K562 (cell line): ENCODE data around the gene AIG1. TPM values are rescaled to one million over a fixed set of nuclear protein-coding genes. Genes with fewer than 3 reads are reported as not detected.
A peak's percentile ranks its signal among the peaks of the same experiment; 100 is the strongest.

ENCODE experiments used
- ELK3 ChIP-seq: fragments of 450-650 bp; formaldehyde crosslinking; IDR thresholded peaks from 2 replicates; pipeline ENCODE4 v1.4.0; 2020; ENCODE audit warnings: mild to moderate bottlenecking
- FOXP1 ChIP-seq: sonication (generic); formaldehyde crosslinking; IDR thresholded peaks from 2 replicates; pipeline ENCODE4 v1.8.0; 2022; ENCODE audit warnings: mild to moderate bottlenecking, missing genetic modification reagents
- HDAC3 ChIP-seq: fragments of 450-650 bp; IDR thresholded peaks from 2 replicates; pipeline ENCODE4 v1.6.1; 2018; ENCODE audit warnings: borderline replicate concordance, mild to moderate bottlenecking, moderate library complexity; ENCODE audit not compliant: partially characterized antibody
- LCOR ChIP-seq: sonication (generic); formaldehyde crosslinking; IDR thresholded peaks from 2 replicates; pipeline ENCODE4 v1.8.0; 2022; ENCODE audit warnings: mild to moderate bottlenecking, missing genetic modification reagents
- NR2C1 ChIP-seq, 2 experiments: fragments of 450-650 bp; IDR thresholded peaks; 2 replicates each; pipeline ENCODE4 v1.6.1; 2017; ENCODE audit warnings: mild to moderate bottlenecking in 2 of 2, antibody characterized with exemption in 1 of 2, inconsistent platforms in 1 of 2, missing compliant biosample characterization in 1 of 2, missing genetic modification characterization in 1 of 2
- POLR2A ChIP-seq: fragments of 450-650 bp; conservative IDR thresholded peaks from 2 replicates; pipeline ENCODE4 v1.6.1; 2016
- SMARCE1 ChIP-seq: fragments of 450-650 bp; IDR thresholded peaks from 2 replicates; pipeline ENCODE4 v1.7.1; 2016; ENCODE audit warnings: mild to moderate bottlenecking
- STAG1 ChIP-seq: sonication (generic); formaldehyde crosslinking; IDR thresholded peaks from 2 replicates; pipeline ENCODE4 v1.5.0; 2020; ENCODE audit warnings: missing genetic modification reagents, borderline replicate concordance
- TBL1XR1 ChIP-seq, 2 experiments: IDR thresholded peaks; 2 replicates each; pipeline ENCODE4 v1.6.1; 2012; ENCODE audit warnings: improper control_type of control experiment in 2 of 2, low read length in 2 of 2, mild to moderate bottlenecking in 1 of 2
- TCFL5 ChIP-seq: fragments of 250-450 bp; sonication (Bioruptor Pico); conservative IDR thresholded peaks from 2 replicates; pipeline ENCODE4 v1.6.1; 2021; ENCODE audit warnings: mild to moderate bottlenecking, moderate library complexity, matching md5 sums
- ZBED1 ChIP-seq: IDR thresholded peaks from 2 replicates; pipeline ENCODE4 v1.6.1; 2014
- ZBTB26 ChIP-seq: fragments of 450-650 bp; formaldehyde crosslinking; IDR thresholded peaks from 2 replicates; pipeline ENCODE4 v1.4.0; 2022; ENCODE audit warnings: missing genetic modification characterization
- ZBTB33 ChIP-seq: sonication (generic); formaldehyde crosslinking; IDR thresholded peaks from 2 replicates; pipeline ENCODE4 v1.8.1; 2023; ENCODE audit warnings: mild to moderate bottlenecking, missing genetic modification reagents
- ZNF586 ChIP-seq: fragments of 450-650 bp; formaldehyde crosslinking; conservative IDR thresholded peaks from 2 replicates; pipeline ENCODE4 v1.4.0; 2020; ENCODE audit warnings: mild to moderate bottlenecking, moderate library complexity
- ZNF740 ChIP-seq, 3 experiments: fragments of 200-800 bp in 1 of 3; sonication (Bioruptor generic) in 1 of 3; sonication (generic) in 1 of 3; formaldehyde crosslinking in 1 of 3; IDR thresholded peaks; 2 replicates each; pipeline versions ENCODE4 v1.6.1 to v1.8.0; 2016 to 2022; ENCODE audit warnings: mild to moderate bottlenecking in 2 of 3, missing compliant biosample characterization in 2 of 3, missing genetic modification characterization in 2 of 3, missing genetic modification reagents in 1 of 3
- ZNF785 ChIP-seq: fragments of 250-450 bp; sonication (Bioruptor Pico); IDR thresholded peaks from 2 replicates; pipeline ENCODE4 v1.4.0; 2020; ENCODE audit warnings: mild to moderate bottlenecking
- polyA plus RNA-seq, 8 experiments: library from polyadenylated mRNA; depleted of rRNA in 4 of 8; stranded (reverse) in 5 of 8; unstranded in 3 of 8; fragments of >200 nt; fragmentation: Nextera tagmentation in 2 of 8; fragmentation: Illumina TruSeq in 1 of 8; extraction: Ambion mirVana in 2 of 8; extraction: Trizol in 1 of 8; gene quantifications; 2 replicates each; pipeline versions ENCODE4 v1.2.1 to v1.2.3, GENCODE V29; 2011 to 2014; ENCODE audit warnings: inconsistent platforms in 1 of 8, missing spikeins in 1 of 8
- total RNA-seq, 7 experiments: library from RNA; depleted of rRNA in 6 of 7; stranded (reverse); fragments of >200 nt in 6 of 7; fragmentation: Illumina TruSeq in 2 of 7; extraction: Trizol in 2 of 7; gene quantifications; 2 replicates each; pipeline versions ENCODE4 v1.2.1 to v1.2.3, GENCODE V29; 2011 to 2021; ENCODE audit warnings: low replicate concordance in 1 of 7
- TF ChIP-seq, protein P1 (sequence below): fragments of 250-450 bp; sonication (Bioruptor Pico); IDR thresholded peaks from 2 replicates; pipeline ENCODE4 v1.5.0; 2021; ENCODE audit warnings: mild to moderate bottlenecking, moderate library complexity
- TF ChIP-seq, protein P2 (sequence below): fragments of 250-450 bp; sonication (Bioruptor Pico); IDR thresholded peaks from 2 replicates; pipeline ENCODE4 v1.6.1; 2021; ENCODE audit warnings: mild to moderate bottlenecking

AIG1 gene
- total and polyA plus RNA-seq, 9 of the 15 experiments (the other 6 are each of a cell fraction or from before 2014, with no cell fraction given): 74.8 to 333 (median 127) TPM

DNA sequence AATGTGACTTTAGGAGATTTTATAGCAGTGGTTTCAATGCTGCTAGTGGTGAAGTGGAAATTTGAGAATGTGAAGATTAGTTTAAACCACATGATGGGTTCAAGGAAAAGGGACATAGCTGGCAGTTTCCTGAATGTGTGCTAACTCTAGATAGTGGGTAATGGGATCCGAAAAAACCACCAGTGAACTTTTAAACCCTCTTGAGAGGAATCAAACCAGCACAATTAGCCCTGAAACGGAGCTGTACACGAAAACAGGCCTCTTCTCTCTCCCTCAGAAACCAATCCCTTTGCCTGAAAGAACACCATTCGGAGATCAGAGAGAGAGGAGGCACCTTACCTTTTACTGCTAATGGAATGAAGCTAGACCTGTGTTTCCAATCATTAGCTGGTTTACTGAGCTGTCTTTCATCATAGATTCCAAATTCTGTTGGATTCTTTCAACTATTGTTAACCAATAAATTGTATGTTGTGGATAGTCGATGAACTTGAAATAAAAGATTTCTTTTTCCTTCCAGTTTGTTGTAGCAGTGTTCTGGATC lies 103.9 kb downstream of the AIG1 start (continued):
- TF ChIP-seq ZBTB26 (peak; percentile 44; the same call in 1 of the 2 replicates), ZNF740 (CRISPR knock-in tag; IDR thresholded peaks at IDR 0.05) (no peak), ZNF740 (tag; IDR thresholded peaks at IDR 0.05) (no peak), FOXP1 (CRISPR knock-in tag) (no peak), STAG1 (CRISPR knock-in tag) (no peak), LCOR (peak; percentile 52; the same call in 1 of the 2 replicates), SMARCE1 (peak; percentile 92), ZNF586 (peak; percentile 19; the same call in 1 of the 2 replicates), ZBED1 (peak; percentile 77; the same call in 1 of the 2 replicates), TCFL5 (no peak), POLR2A (peak; percentile 81), ZBTB33 (CRISPR knock-in tag) (no peak), ELK3 (CRISPR knock-in tag) (no peak), ZNF785 (CRISPR knock-in tag) (no peak), HDAC3 (peak; percentile 69), TBL1XR1 (IDR thresholded peaks at IDR 0.05; ENCODE audit: low read length in 2 of 2) (peak in 1 of 2 experiments; percentile 73; a peak in 2 of 4 replicates), NR2C1 (IDR thresholded peaks at IDR 0.05) (no peak), NR2C1 (tag; IDR thresholded peaks at IDR 0.05) (peak; percentile 62; the same call in 1 of the 2 replicates)
- TF ChIP-seq, protein P1, sequence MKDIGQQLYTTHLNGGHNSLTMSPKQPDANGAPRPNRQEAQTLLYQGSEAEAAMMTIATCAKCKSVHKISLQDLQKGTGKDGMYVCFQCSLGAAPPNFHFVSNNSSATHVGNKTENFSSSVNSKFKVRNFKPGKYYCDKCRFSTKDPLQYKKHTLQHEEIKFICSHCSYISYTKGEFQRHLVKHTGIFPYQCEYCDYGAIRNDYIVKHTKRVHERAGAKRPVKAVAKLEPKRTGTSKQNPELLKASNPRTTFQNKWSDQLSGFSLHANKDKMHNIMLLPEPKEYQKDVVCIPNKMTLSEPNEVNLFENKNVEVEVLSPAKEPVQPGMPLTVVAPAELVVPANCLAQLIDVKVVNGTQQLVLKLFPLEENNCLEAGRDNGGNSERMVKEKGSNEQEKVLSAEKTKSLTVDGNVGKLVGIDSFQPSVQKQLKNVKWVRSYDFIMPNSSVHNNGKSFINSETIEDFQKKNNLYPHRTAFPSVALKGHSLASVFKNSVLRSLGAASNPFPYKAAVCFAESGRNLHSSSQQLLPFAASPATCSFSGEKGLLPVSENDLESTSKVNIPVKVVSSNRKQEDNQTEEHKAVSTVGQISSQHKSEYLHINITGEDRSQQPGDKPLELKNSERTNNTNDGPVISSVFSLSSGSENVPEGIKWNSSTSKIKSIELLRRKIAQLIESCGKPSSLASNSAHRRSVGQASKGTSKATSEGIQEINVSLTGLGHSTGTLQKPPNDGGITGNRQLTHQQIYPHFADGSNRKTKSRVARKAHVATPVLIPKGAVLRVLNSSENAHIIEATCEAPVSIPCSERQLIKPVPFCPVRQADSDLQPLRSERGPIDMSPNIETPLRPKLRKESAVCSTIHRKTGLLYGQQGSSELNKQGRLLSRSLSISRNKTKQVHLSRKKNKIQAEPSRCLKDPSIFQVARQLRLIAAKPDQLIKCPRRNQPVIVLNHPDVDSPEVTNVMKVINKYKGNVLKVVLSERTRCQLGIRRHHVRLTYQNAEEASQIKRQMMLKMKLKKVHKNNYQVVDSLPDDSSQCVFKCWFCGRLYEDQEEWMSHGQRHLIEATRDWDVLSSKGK (CRISPR knock-in tag): no peak
- TF ChIP-seq, protein P2, sequence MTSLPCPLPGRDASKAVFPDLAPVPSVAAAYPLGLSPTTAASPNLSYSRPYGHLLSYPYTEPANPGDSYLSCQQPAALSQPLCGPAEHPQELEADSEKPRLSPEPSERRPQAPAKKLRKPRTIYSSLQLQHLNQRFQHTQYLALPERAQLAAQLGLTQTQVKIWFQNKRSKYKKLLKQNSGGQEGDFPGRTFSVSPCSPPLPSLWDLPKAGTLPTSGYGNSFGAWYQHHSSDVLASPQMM: no peak
